Nephron progenitor cell (in vitro differentiated cells): ENCODE results near the gene ZNF610.
"Not testable (repeated sequence)": the region's sequence is repeated elsewhere in the genome, so short reads cannot be mapped to it uniquely, and the experiment has no call there.

Source experiments
- DNase-seq: peaks from one replicate; pipeline ENCODE4 v3.0.0; 2021
- H3K27ac Mint-ChIP-seq: 2 replicates; pipeline ENCODE4 v1.8.0; 2021; ENCODE audit warnings: mild to moderate bottlenecking, moderate library complexity, mixed read lengths
- H3K27me3 Mint-ChIP-seq: 2 replicates; pipeline ENCODE4 v1.8.0; 2021; ENCODE audit warnings: mild to moderate bottlenecking, low read depth, mixed read lengths; ENCODE audit not compliant: poor library complexity
- H3K36me3 Mint-ChIP-seq: 2 replicates; pipeline ENCODE4 v1.8.0; 2021; ENCODE audit warnings: low read depth, mixed read lengths
- H3K4me1 Mint-ChIP-seq: 2 replicates; pipeline ENCODE4 v1.8.0; 2021; ENCODE audit warnings: mixed read lengths
- H3K4me3 Mint-ChIP-seq: 2 replicates; pipeline ENCODE4 v1.8.0; 2021; ENCODE audit warnings: mild to moderate bottlenecking, moderate library complexity, mixed read lengths
- H3K9me3 Mint-ChIP-seq: 2 replicates; pipeline ENCODE4 v1.8.0; 2021; ENCODE audit warnings: mild to moderate bottlenecking, moderate library complexity, mixed read lengths
- CTCF ChIP-seq: fragments of 200-600 bp; sonication (generic); IDR thresholded peaks from 2 replicates; pipeline ENCODE4 v1.5.0; 2021; ENCODE audit warnings: antibody characterized with exemption

ZNF610 gene

GRCh38 chr19:52336117-52336790 is at the start of gene ZNF610:
Gene ZNF610, plus strand, starts transcription at chr19:52336243. Its CDS starts 12,930 bp downstream, at chr19:52349173.
- Mint-ChIP-seq H3K9me3 (peaks cover 87% of the 10 kb centered on the region), H3K27me3 (peaks cover 6% of the 10 kb centered on the region), H3K4me1 (peaks cover 25% of the 10 kb centered on the region), H3K4me3 (peak within 1 kb of the TSS; percentile 95), H3K36me3 (peaks cover 65% of the 10 kb centered on the region), H3K27ac (peak within 1 kb of the TSS; percentile 96)
- peak; percentile 85 for DNase-seq
- no peak for TF ChIP-seq CTCF

- H3K4me3 Mint-ChIP-seq, result no peak overlapping the region
- no peak overlapping the region for H3K27ac Mint-ChIP-seq
- H3K4me1 Mint-ChIP-seq, result no peaks in the 10 kb centered on the region
- no peak for TF ChIP-seq CTCF
- H3K9me3 Mint-ChIP-seq, result peaks cover 72% of the 10 kb centered on the region
- no peak for DNase-seq
- no peaks in the 10 kb centered on the region for H3K27me3 Mint-ChIP-seq
- peaks cover 100% of the 10 kb centered on the region for H3K36me3 Mint-ChIP-seq
Measured at GRCh38 chr19:52286256-52286655, 49.8 kb upstream of the ZNF610 start.

- Mint-ChIP-seq H3K9me3 (peaks cover 80% of the 10 kb centered on the region), H3K36me3 (peaks cover 79% of the 10 kb centered on the region), H3K27ac (no peak overlapping the region), H3K4me1 (peaks cover 6% of the 10 kb centered on the region), H3K27me3 (peaks cover 11% of the 10 kb centered on the region), H3K4me3 (no peak overlapping the region)
- TF ChIP-seq CTCF, result no peak
- DNase-seq, result no peak
Measured at GRCh38 chr19:52291781-52292180, 44.3 kb upstream of the ZNF610 start.

GRCh38 chr19:52292946-52293345 is 43.1 kb upstream of the ZNF610 start:
- Mint-ChIP-seq H3K4me1 (peaks cover 11% of the 10 kb centered on the region), H3K36me3 (peaks cover 72% of the 10 kb centered on the region), H3K27me3 (peaks cover 15% of the 10 kb centered on the region), H3K9me3 (peaks cover 76% of the 10 kb centered on the region)
- not testable (repeated sequence) for DNase-seq, H3K4me3 Mint-ChIP-seq, H3K27ac Mint-ChIP-seq

- Mint-ChIP-seq H3K9me3 (peaks cover 83% of the 10 kb centered on the region), H3K4me3 (peak overlapping the region; percentile 86), H3K36me3 (peaks cover 72% of the 10 kb centered on the region), H3K4me1 (peaks cover 20% of the 10 kb centered on the region), H3K27me3 (peaks cover 15% of the 10 kb centered on the region), H3K27ac (no peak overlapping the region)
- no peak for DNase-seq
- TF ChIP-seq CTCF, result no peak
Measured at GRCh38 chr19:52296400-52296772, 39.7 kb upstream of the ZNF610 start.

- Mint-ChIP-seq H3K27me3 (peaks cover 15% of the 10 kb centered on the region), H3K36me3 (peaks cover 72% of the 10 kb centered on the region)
Measured at GRCh38 chr19:52296773-52297600, 39.1 kb upstream of the ZNF610 start, which contains the start of gene ZNF480. Gene ZNF480, plus strand, starts transcription at chr19:52297169. Its CDS starts 3,244 bp downstream, at chr19:52300413.

More at GRCh38 chr19:52296773-52297600, 39.1 kb upstream of the ZNF610 start, which contains the start of gene ZNF480:
- Mint-ChIP-seq H3K4me1 (peaks cover 20% of the 10 kb centered on the region), H3K4me3 (peak within 1 kb of the TSS; percentile 89), H3K27ac (peak within 1 kb of the TSS; percentile 77), H3K9me3 (peaks cover 83% of the 10 kb centered on the region)
- no peak for TF ChIP-seq CTCF
- DNase-seq, result peak; percentile 81
